CD4-positive, alpha-beta T cell treated with Interleukin-12 subunit alpha and Interleukin-12 subunit beta, for 1 hour (primary cell): ENCODE results near the gene NTN5.
"Not testable (repeated sequence)": the region's sequence is repeated elsewhere in the genome, so short reads cannot be mapped to it uniquely, and the experiment has no call there.

ENCODE experiments used
- DNase-seq: peaks from one replicate; pipeline ENCODE4 v3.0.0-alpha.2; 2020

The NTN5 gene

GRCh38 chr19:48639483-48640375 lies 33.1 kb downstream of the NTN5 start:
- peak; percentile 57 for DNase-seq

DNA sequence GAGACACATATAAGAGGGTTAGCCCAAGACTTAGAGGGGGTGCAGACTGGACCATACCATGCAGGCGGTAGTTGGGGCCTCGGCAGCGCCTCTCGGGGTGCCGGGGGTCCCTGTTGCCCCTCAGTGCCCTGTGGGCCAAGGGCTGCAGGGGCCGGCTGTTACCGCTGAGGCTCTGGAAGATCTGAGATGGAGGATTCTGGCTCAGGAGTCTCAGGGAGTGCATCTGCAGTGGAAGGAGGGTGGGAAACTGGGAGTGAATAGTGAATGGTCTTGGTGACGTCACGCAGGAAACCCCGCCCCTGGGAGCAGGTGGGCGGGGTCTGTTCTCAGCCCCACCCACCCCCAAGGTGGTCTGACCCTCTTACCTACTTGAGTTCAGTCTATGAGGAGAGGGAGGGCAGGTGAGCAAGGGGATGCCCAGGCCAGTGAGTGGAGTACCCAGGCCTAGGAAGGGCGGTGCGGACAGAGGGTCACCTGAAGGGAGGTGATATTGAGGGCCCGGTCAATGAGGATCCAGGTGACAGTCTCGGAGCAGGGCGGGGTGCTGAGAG lies 33.9 kb downstream of the NTN5 start:
- no peak for DNase-seq

GRCh38 chr19:48637948-48638830 lies 34.6 kb downstream of the NTN5 start:
- peak; percentile 93 for DNase-seq

- peak; percentile 100 for DNase-seq
Measured at GRCh38 chr19:48637449-48637947, 35.3 kb downstream of the NTN5 start.

DNA sequence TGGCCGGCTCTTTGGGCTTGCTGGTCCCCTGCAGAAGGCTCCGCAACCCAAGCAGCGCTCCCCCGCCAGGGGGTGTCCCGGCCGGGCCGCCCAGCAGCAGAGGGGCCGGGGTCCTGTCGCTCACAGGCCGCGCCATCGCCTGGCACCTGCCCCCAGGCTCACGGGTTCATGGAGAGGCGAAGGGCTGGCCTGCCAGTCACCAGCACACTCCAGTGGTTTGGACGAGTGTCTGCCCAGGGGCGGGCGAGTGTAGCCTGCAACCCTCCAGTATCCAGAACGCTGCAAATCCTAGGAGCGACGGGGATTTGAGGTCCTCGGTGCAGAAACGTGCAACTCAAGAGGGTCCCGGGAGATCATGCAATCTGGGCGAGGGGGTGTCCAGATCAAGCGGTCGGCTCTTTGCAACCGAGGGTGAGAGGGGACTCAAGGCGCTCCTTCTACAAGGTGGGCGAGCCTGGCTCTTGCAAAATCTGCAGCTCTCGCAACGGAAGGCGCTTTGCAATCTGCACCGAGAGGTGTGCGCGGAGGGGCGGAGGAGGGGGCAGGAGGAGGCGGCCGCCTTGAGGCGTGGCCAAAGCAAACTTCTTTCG lies 35.9 kb downstream of the NTN5 start, which contains the start of gene DBP:
Gene DBP (minus strand): TSS at position 521 of the 590 bp plus-strand sequence. CDS start 385 bp downstream, at position 136.
- DNase-seq: no peak

- no peak for DNase-seq
Measured at GRCh38 chr19:48635966-48636858, 36.6 kb downstream of the NTN5 start.

- peak; percentile 77 for DNase-seq
Measured at GRCh38 chr19:48635263-48635965, 37.4 kb downstream of the NTN5 start.

DNA sequence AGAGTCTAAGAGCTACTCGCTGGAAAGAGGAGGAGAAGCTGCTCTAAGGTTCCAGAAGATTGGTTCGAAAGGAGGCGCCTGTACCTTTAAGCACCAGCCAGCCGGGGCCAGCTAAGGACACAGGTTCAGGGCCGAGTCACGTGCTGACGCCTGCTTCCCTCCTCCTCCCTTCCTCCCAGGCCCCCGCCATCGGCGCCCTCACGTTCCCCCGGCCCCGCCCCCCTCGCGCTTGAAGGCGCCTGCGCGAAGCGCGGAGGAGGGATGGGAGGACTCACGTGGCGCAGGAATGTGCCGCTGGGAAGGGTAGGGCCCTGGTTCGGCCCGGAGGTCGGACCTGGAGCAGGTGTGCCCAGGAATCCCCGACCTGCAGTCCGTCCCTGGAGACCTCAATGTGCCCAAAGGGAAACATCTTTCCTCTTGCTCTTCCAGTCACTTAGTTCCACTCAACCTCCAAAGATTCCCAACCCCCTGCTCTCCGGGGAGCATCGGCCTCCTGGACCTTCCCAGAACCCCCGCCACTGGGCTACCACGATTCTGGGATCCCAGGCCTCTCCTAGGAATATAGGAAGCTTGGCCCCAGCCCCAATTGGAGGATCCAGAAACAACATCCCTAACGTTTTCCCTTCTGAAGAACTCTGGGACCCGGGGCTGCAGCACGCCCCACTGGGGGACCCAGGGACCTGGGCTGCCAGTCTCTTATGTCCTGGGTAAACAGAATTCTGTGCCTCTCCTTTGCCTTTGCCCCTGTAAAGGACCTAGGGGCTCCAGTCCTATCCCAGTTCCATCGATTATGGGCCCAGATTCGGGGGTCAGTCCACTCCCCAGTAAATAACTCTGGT lies 38.2 kb downstream of the NTN5 start:
- peak; percentile 93 for DNase-seq

DNA sequence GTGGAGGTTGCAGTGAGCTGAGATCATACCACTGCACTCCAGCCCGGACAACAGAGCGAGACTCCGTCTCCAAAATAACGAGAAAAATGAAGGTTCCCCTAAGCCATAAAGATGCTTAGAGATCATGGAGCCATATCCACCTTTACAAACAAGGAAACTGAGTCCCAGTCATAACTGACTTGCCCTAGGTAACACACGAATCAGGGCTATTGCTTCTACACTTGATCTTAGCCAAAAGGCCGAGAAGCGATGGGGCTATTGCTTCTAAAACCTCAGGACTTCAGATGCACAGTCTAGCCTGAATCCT lies 38.8 kb downstream of the NTN5 start:
- no peak for DNase-seq

GRCh38 chr19:48633148-48634035 lies 39.4 kb downstream of the NTN5 start:
- DNase-seq: no peak

DNA sequence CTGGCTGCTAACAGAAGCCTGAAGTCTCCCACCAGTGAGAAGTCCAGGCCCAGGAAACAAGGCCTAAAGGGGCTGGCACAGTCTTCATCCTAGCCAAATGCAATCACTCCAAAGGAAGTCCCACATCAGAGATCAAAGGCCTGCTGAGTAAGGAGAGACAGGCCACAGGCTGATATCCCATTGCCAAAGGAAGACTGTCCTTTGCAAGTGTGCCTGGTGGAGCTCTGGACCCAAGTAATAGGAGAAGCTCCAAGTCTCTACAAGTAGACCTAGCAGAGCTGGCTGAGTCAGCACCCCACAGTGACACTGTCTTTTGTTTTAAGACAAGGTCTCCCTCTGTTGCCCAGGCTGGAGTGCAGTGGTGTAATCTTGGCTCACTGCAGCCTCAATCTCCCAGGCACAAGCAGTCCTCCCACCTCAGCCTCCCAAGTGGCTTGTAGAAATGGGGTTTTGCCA lies 40.1 kb downstream of the NTN5 start:
- DNase-seq: no peak

- not testable (repeated sequence) for DNase-seq
Measured at GRCh38 chr19:48632286-48632685, 40.5 kb downstream of the NTN5 start.

- no peak for DNase-seq
Measured at GRCh38 chr19:48631225-48631624, 41.6 kb downstream of the NTN5 start.

DNA sequence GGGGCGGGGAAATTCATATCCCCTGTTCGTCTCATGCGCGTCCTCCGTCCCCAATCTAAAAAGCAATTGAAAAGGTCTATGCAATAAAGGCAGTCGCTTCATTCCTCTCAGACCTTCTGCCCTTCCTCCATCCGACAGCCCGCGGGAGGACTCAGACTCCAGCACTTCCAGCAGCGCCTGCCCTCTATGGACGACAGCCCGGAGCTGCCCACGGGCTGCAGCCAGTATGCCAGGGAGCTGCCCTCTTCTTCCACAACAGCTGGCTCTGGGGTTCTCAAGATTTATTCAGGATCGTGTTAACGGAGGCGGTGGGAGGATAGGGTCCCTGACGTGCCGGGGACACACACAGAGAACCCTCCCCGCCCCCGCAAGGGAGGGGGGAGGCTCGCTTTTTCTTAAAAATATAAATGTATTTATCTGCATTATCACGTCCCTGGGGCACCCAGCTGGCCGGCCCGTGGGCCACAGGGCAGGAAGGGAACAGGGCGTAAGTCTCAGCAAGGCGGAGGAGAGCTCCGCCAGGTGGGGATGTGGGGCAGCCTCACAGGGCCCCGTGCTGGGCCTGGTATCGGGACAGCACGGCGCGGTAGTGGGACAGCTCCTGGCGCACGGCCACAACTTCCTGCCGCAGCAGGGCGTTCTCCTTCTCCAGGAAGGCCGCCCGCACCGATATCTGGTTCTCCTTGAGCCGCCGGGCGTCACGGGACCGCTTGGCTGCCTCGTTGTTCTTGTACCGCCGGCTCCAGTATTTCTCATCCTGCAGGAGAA lies 42.3 kb downstream of the NTN5 start:
- no peak for DNase-seq

- no peak for DNase-seq
Measured at GRCh38 chr19:48629599-48630295, 43.1 kb downstream of the NTN5 start.

DNA sequence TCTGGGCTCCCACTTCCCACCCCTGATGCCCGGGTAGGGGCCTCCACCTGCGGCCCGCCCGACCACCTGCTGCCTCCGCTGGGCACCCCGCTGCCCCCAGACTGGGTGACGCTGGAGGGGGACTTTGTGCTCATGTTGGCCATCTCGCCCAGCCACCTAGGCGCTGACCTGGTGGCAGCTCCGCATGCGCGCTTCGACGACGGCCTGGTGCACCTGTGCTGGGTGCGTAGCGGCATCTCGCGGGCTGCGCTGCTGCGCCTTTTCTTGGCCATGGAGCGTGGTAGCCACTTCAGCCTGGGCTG lies 43.6 kb downstream of the NTN5 start:
- DNase-seq: no peak

GRCh38 chr19:48628486-48629296 lies 44.1 kb downstream of the NTN5 start:
- no peak for DNase-seq
